Bronchial epithelial cell (primary cell): ENCODE data around the gene CYBB. TPM values are rescaled to one million over a fixed set of nuclear protein-coding genes. Genes with fewer than 3 reads are reported as not detected.

Experiments
- DNase-seq: peaks from one replicate; pipeline ENCODE4 v3.0.0-alpha.2; 2010; ENCODE audit warnings: low read depth
- FAIRE-seq: peaks from 2 replicates; lab custom pipeline; 2011; peaks lifted over from hg19 to GRCh38; lab: Jason Lieb, UNC
- H3K27me3 ChIP-seq: 2 replicates; pipeline ENCODE4 v1.5.1; 2011; ENCODE audit warnings: low read length; ENCODE audit not compliant: control insufficient read depth, insufficient read depth
- H3K36me3 ChIP-seq: 2 replicates; pipeline ENCODE4 v1.5.1; 2011; ENCODE audit warnings: low read length; ENCODE audit not compliant: control insufficient read depth, insufficient read depth
- H3K4me3 ChIP-seq: 2 replicates; pipeline ENCODE4 v1.5.1; 2011; ENCODE audit warnings: mild to moderate bottlenecking, low read depth, low read length, control low read depth
- CTCF ChIP-seq: IDR thresholded peaks from 2 replicates; pipeline ENCODE4 v1.5.1; 2011; ENCODE audit warnings: mild to moderate bottlenecking, moderate library complexity, low read length, control low read depth, inconsistent platforms; ENCODE audit not compliant: insufficient read depth, severe bottlenecking
- total RNA-seq: library from RNA; depleted of rRNA; stranded (reverse); fragments of >200 nt; gene quantifications from 2 replicates; pipeline ENCODE4 v1.2.1, GENCODE V29; 2014

Gene CYBB
- total RNA-seq, 1 donor from 2014 or later, result not detected

- TF ChIP-seq CTCF, result no peak
- Histone ChIP-seq H3K27me3 (no peaks in the 10 kb centered on the region), H3K36me3 (no peaks in the 10 kb centered on the region), H3K4me3 (no peak overlapping the region)
- FAIRE-seq (no peak), DNase-seq (peak; percentile 1)
These were observed 20.9 kb downstream of the CYBB start for GRCh38 chrX:37800717-37801116.

GRCh38 chrX:37802028-37802427, 22.2 kb downstream of the CYBB start:
- TF ChIP-seq CTCF, result no peak
- FAIRE-seq (no peak), DNase-seq (no peak)
- no peaks in the 10 kb centered on the region for H3K27me3 ChIP-seq
- no peaks in the 10 kb centered on the region for H3K36me3 ChIP-seq
- no peak overlapping the region for H3K4me3 ChIP-seq

- no peak for FAIRE-seq
- Histone ChIP-seq H3K36me3 (no peaks in the 10 kb centered on the region), H3K27me3 (no peaks in the 10 kb centered on the region), H3K4me3 (no peak overlapping the region)
- no peak for TF ChIP-seq CTCF
- no peak for DNase-seq
These were observed 23.2 kb downstream of the CYBB start for GRCh38 chrX:37803057-37803456.

- Histone ChIP-seq H3K27me3 (no peaks in the 10 kb centered on the region), H3K36me3 (no peaks in the 10 kb centered on the region), H3K4me3 (no peak overlapping the region)
- DNase-seq (no peak), FAIRE-seq (no peak)
- no peak for TF ChIP-seq CTCF
These were observed 30.1 kb downstream of the CYBB start for GRCh38 chrX:37809970-37810369.

- no peak for FAIRE-seq
- Histone ChIP-seq H3K36me3 (no peaks in the 10 kb centered on the region), H3K27me3 (no peaks in the 10 kb centered on the region), H3K4me3 (no peak overlapping the region)
- no peak for DNase-seq
- TF ChIP-seq CTCF, result no peak
These were observed 32.3 kb downstream of the CYBB start for GRCh38 chrX:37812110-37812509.

- Histone ChIP-seq H3K4me3 (no peak overlapping the region), H3K27me3 (no peaks in the 10 kb centered on the region), H3K36me3 (no peaks in the 10 kb centered on the region)
- no peak for TF ChIP-seq CTCF
- DNase-seq (no peak), FAIRE-seq (peak; percentile 28)
These were observed 33.7 kb downstream of the CYBB start for GRCh38 chrX:37813570-37813969.
